K562 (cell line): Measurements from ENCODE around the gene POLRMT. TPM values are rescaled to one million over a fixed set of nuclear protein-coding genes. Genes with fewer than 3 reads are reported as not detected.

ENCODE experiments used
- C11orf30 ChIP-seq: fragments of 450-650 bp; IDR thresholded peaks from 2 replicates; pipeline ENCODE4 v1.6.1; 2016; ENCODE audit warnings: low read depth, mild to moderate bottlenecking
- CBX5 ChIP-seq: IDR thresholded peaks from 2 replicates; pipeline ENCODE4 v1.6.1; 2014; ENCODE audit warnings: low read depth, borderline replicate concordance
- CCNT2 ChIP-seq: IDR thresholded peaks from 2 replicates; pipeline ENCODE4 v1.6.1; 2011; ENCODE audit warnings: borderline replicate concordance, low read depth, mild to moderate bottlenecking, moderate library complexity, mixed read lengths, low read length; ENCODE audit not compliant: insufficient read length; ENCODE audit errors: extremely low read depth
- CTBP1 ChIP-seq: fragments of 450-650 bp; IDR thresholded peaks from 2 replicates; pipeline ENCODE4 v1.6.1; 2016; ENCODE audit warnings: borderline replicate concordance
- GATA2 ChIP-seq: sonication (generic); formaldehyde crosslinking; IDR thresholded peaks from 2 replicates; pipeline ENCODE4 v1.4.0; 2020; ENCODE audit warnings: mild to moderate bottlenecking, missing genetic modification reagents
- HMGN3 ChIP-seq: IDR thresholded peaks from 2 replicates; pipeline ENCODE4 v1.6.1; 2011; ENCODE audit warnings: borderline replicate concordance, low read depth, mild to moderate bottlenecking, mixed read lengths, low read length; ENCODE audit not compliant: insufficient read length; ENCODE audit errors: extremely low read depth
- KHSRP ChIP-seq: fragments of 450-650 bp; IDR thresholded peaks from 2 replicates; pipeline ENCODE4 v1.6.1; 2017
- PATZ1 ChIP-seq: fragments of 250-450 bp; sonication (Bioruptor Pico); IDR thresholded peaks from 2 replicates; pipeline ENCODE4 v1.5.0; 2020; ENCODE audit warnings: mild to moderate bottlenecking, borderline replicate concordance
- POLR2AphosphoS2 ChIP-seq: IDR thresholded peaks from 2 replicates; pipeline ENCODE4 v1.6.1; 2012; ENCODE audit warnings: low read length, improper control_type of control experiment
- RBM25 ChIP-seq: fragments of 200-400 bp; formaldehyde crosslinking; IDR thresholded peaks from 2 replicates; pipeline ENCODE4 v1.6.1; 2018; ENCODE audit warnings: low read length, low read depth, moderate library complexity; ENCODE audit not compliant: severe bottlenecking
- SMARCA4 ChIP-seq: fragments of 450-650 bp; IDR thresholded peaks from 2 replicates; pipeline ENCODE4 v1.6.1; 2016
- TEAD1 ChIP-seq, 2 experiments: fragments of 450-650 bp in 1 of 2; sonication (generic) in 1 of 2; formaldehyde crosslinking; IDR thresholded peaks; 2 replicates each; pipeline versions ENCODE4 v1.4.0 to v1.8.0; 2020 to 2022; ENCODE audit warnings: mild to moderate bottlenecking in 2 of 2, missing genetic modification reagents in 1 of 2
- TFAP4 ChIP-seq: sonication (generic); formaldehyde crosslinking; IDR thresholded peaks from 2 replicates; pipeline ENCODE4 v1.8.0; 2022; ENCODE audit warnings: missing genetic modification reagents, mild to moderate bottlenecking, moderate library complexity, borderline replicate concordance
- VEZF1 ChIP-seq: fragments of 200-800 bp; sonication (Bioruptor generic); IDR thresholded peaks from 2 replicates; pipeline ENCODE4 v1.6.1; 2017; ENCODE audit warnings: missing genetic modification characterization, missing compliant biosample characterization
- ZKSCAN1 ChIP-seq: fragments of 150-350 bp; IDR thresholded peaks from 2 replicates; pipeline ENCODE4 v1.6.1; 2016; ENCODE audit warnings: low read depth, low read length
- ZNF282 ChIP-seq: sonication (generic); formaldehyde crosslinking; IDR thresholded peaks from 2 replicates; pipeline ENCODE4 v1.8.1; 2023; ENCODE audit warnings: missing genetic modification reagents
- polyA plus RNA-seq, 8 experiments: library from polyadenylated mRNA; depleted of rRNA in 4 of 8; stranded (reverse) in 5 of 8; unstranded in 3 of 8; fragments of >200 nt; fragmentation: Nextera tagmentation in 2 of 8; fragmentation: Illumina TruSeq in 1 of 8; extraction: Ambion mirVana in 2 of 8; extraction: Trizol in 1 of 8; gene quantifications; 2 replicates each; pipeline versions ENCODE4 v1.2.1 to v1.2.3, GENCODE V29; 2011 to 2014; ENCODE audit warnings: inconsistent platforms in 1 of 8, missing spikeins in 1 of 8
- total RNA-seq, 7 experiments: library from RNA; depleted of rRNA in 6 of 7; stranded (reverse); fragments of >200 nt in 6 of 7; fragmentation: Illumina TruSeq in 2 of 7; extraction: Trizol in 2 of 7; gene quantifications; 2 replicates each; pipeline versions ENCODE4 v1.2.1 to v1.2.3, GENCODE V29; 2011 to 2021; ENCODE audit warnings: low replicate concordance in 1 of 7
- TF ChIP-seq, protein P1 (sequence below): fragments of 450-650 bp; IDR thresholded peaks from one replicate; pipeline ENCODE4 v1.6.1; 2018; ENCODE audit warnings: mild to moderate bottlenecking, moderate library complexity; ENCODE audit not compliant: partially characterized antibody
- TF ChIP-seq, protein P2 (sequence below): fragments of 250-450 bp; sonication (Bioruptor Pico); IDR thresholded peaks from 2 replicates; pipeline ENCODE4 v1.6.1; 2021; ENCODE audit warnings: mild to moderate bottlenecking

The POLRMT gene
- total and polyA plus RNA-seq, 9 of the 15 experiments (the other 6 are each of a cell fraction or from before 2014, with no cell fraction given), result 30.3 to 144 (median 68.0) TPM

DNA sequence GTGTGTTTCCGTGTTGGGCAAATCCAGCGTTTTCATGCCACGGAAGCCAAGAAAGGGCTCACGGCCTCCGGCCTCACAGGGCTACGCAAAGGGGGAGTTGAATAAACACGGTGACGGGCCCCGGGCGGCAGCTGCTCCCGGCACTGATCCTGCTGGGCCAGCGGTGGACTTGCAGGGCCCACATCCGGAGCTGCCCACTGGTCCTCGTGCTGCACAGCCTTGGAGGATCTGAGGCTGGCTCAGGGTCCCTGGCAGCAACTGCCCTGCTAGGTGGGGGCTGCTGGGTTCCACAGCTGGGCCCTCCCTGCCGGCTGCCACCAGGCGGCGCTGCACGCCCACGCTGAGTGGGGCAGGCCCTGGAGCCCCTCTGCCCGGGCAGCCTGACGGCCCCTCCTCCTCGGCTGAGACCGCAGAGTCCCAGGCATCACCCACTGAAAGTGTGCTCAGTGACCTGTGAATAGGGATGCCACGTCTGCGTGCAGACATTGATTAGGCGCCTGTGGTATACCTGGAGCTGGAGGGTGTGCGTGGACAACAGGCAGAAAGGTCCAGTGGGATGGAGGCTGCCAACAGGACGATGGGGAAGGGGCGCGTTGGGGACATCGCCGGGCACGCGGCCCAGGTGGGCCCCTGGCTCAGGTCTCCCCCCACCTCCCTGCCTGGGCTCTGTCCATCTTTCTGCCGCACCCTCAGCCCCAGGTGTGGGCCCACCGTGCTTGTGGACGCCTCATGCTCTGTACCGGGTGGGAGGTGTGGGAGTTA lies 48.9 kb downstream of the POLRMT start (continued):
- TF ChIP-seq POLR2AphosphoS2, result peak; percentile 97
- no peak for TF ChIP-seq PATZ1 (CRISPR knock-in tag)
- TF ChIP-seq ZNF282 (CRISPR knock-in tag), result no peak
- no peak for TF ChIP-seq RBM25
- peak; percentile 87 for TF ChIP-seq CCNT2
- peak; percentile 75 for TF ChIP-seq VEZF1 (CRISPR knock-in tag)
- TF ChIP-seq HMGN3, result peak; percentile 30
- 0 out of 2 replicates have a peak, but pooled peaks have one; percentile 33 for TF ChIP-seq GATA2 (CRISPR knock-in tag)
- TF ChIP-seq, protein P1, sequence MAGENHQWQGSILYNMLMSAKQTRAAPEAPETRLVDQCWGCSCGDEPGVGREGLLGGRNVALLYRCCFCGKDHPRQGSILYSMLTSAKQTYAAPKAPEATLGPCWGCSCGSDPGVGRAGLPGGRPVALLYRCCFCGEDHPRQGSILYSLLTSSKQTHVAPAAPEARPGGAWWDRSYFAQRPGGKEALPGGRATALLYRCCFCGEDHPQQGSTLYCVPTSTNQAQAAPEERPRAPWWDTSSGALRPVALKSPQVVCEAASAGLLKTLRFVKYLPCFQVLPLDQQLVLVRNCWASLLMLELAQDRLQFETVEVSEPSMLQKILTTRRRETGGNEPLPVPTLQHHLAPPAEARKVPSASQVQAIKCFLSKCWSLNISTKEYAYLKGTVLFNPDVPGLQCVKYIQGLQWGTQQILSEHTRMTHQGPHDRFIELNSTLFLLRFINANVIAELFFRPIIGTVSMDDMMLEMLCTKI, result no peak
- TF ChIP-seq KHSRP, result no peak
- no peak for TF ChIP-seq C11orf30
- TF ChIP-seq TFAP4 (CRISPR knock-in tag), result peak; percentile 89
- 0 out of 2 replicates have a peak, but pooled peaks have one; percentile 7 for TF ChIP-seq CBX5
- TF ChIP-seq SMARCA4, result no peak
- TF ChIP-seq, protein P2, sequence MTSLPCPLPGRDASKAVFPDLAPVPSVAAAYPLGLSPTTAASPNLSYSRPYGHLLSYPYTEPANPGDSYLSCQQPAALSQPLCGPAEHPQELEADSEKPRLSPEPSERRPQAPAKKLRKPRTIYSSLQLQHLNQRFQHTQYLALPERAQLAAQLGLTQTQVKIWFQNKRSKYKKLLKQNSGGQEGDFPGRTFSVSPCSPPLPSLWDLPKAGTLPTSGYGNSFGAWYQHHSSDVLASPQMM (CRISPR knock-in tag), result no peak
- TF ChIP-seq CTBP1, result peak; percentile 42; the same call in 1 of the 2 replicates
- TF ChIP-seq ZKSCAN1, result peak; percentile 19; the same call in 1 of the 2 replicates
- TF ChIP-seq TEAD1 (CRISPR knock-in tag; IDR thresholded peaks at IDR 0.05), result no peak
